ENCODE results near the gene TERC.
A peak's percentile ranks its signal among the peaks of the same experiment; 100 is the strongest.

TERC gene

GRCh38 chr3:169759256-169759655 lies 5.6 kb downstream of the TERC start:
- H3K27ac ChIP-seq = no peak overlapping the region
- no peak for TF ChIP-seq CTCF (conservative IDR thresholded peaks at IDR 0.05; ENCODE audit: low read depth)
- ChIA-PET CTCF (interaction anchor here (0.7 kb wide), 1 partner anchor 207 kb away, joined by 3 read pairs; no protein-coding TSS in a partner anchor), POLR2A (ENCODE audit: low non-redundant PET) (no interaction called here)
- peak; percentile 36 for DNase-seq (ENCODE audit: low spot score)

- ChIA-PET POLR2A (ENCODE audit: low non-redundant PET) (no interaction called here), CTCF (no interaction called here)
- no peak for TF ChIP-seq CTCF (conservative IDR thresholded peaks at IDR 0.05; ENCODE audit: low read depth)
- H3K27ac ChIP-seq = no peak overlapping the region
- DNase-seq (ENCODE audit: low spot score) = no peak
Observed at GRCh38 chr3:169758359-169758994, 6.4 kb downstream of the TERC start.

GRCh38 chr3:169755488-169755887 lies 9.4 kb downstream of the TERC start:
- H3K27ac ChIP-seq = no peak overlapping the region
- TF ChIP-seq CTCF (conservative IDR thresholded peaks at IDR 0.05; ENCODE audit: low read depth) = no peak
- ChIA-PET POLR2A (ENCODE audit: low non-redundant PET) (no interaction called here), CTCF (no interaction called here)
- no peak for DNase-seq (ENCODE audit: low spot score)

- TF ChIP-seq CTCF (conservative IDR thresholded peaks at IDR 0.05; ENCODE audit: low read depth) = no peak
- H3K27ac ChIP-seq = no peak overlapping the region
- ChIA-PET CTCF (no interaction called here), POLR2A (ENCODE audit: low non-redundant PET) (interaction anchor here (0.9 kb wide), 1 partner anchor 9 kb away, joined by 3 read pairs; no protein-coding TSS in a partner anchor)
- DNase-seq (ENCODE audit: low spot score) = no peak
Observed at GRCh38 chr3:169754711-169755110, 10.1 kb downstream of the TERC start.

GRCh38 chr3:169751875-169752274 lies 13.0 kb downstream of the TERC start:
- CTCF ChIA-PET = interaction anchor here (0.7 kb wide), 1 partner anchor 10 kb away, joined by 4 read pairs; no protein-coding TSS in a partner anchor
- POLR2A ChIA-PET (ENCODE audit: low non-redundant PET) = no interaction called here
- no peak for TF ChIP-seq CTCF (conservative IDR thresholded peaks at IDR 0.05; ENCODE audit: low read depth)
- no peak overlapping the region for H3K27ac ChIP-seq
- DNase-seq (ENCODE audit: low spot score) = no peak

GRCh38 chr3:169750665-169751064 lies 14.2 kb downstream of the TERC start:
- DNase-seq (ENCODE audit: low spot score) = no peak
- ChIA-PET CTCF (no interaction called here), POLR2A (ENCODE audit: low non-redundant PET) (no interaction called here)
- TF ChIP-seq CTCF (conservative IDR thresholded peaks at IDR 0.05; ENCODE audit: low read depth) = no peak
- no peak overlapping the region for H3K27ac ChIP-seq
